Activated B cell treated with CpG ODN at 0.5 μM for 24 hours (primary cell): ENCODE results near the gene ZFY. TPM values are rescaled to one million over a fixed set of nuclear protein-coding genes. Genes with fewer than 3 reads are reported as not detected.

Source experiments
- ATAC-seq: fragments of 200-7000 bp; cut with Tn5 transposase; one replicate; pipeline ENCODE4 v1.10.0; 2021; ENCODE audit warnings: low read depth, mild to moderate bottlenecking, moderate library complexity
- CTCF ChIA-PET: fragments of 350-600 bp; sonication (Branson Sonifier 250); formaldehyde crosslinking; loops from one replicate; lab custom pipeline; 2021; ENCODE audit warnings: antibody characterized with exemption; lab: Charles Lee
- POLR2A ChIA-PET: fragments of 350-600 bp; sonication (Branson Sonifier 250); formaldehyde crosslinking; loops from one replicate; lab custom pipeline; 2021; ENCODE audit warnings: antibody characterized with exemption; lab: Charles Lee
- DNase-seq: peaks from one replicate; pipeline ENCODE4 v3.0.0; 2022
- H3K27ac Mint-ChIP-seq: one replicate; pipeline ENCODE4 v1.8.0; 2020; ENCODE audit warnings: mixed read lengths
- H3K27me3 Mint-ChIP-seq: one replicate; pipeline ENCODE4 v1.8.0; 2021; ENCODE audit warnings: mixed read lengths
- H3K36me3 Mint-ChIP-seq: one replicate; pipeline ENCODE4 v1.8.0; 2021; ENCODE audit warnings: low read depth, mixed read lengths
- H3K4me1 Mint-ChIP-seq: one replicate; pipeline ENCODE4 v1.8.0; 2021; ENCODE audit warnings: mixed read lengths
- H3K4me3 Mint-ChIP-seq: one replicate; pipeline ENCODE4 v1.8.0; 2020; ENCODE audit warnings: mild to moderate bottlenecking, mixed read lengths
- H3K9me3 Mint-ChIP-seq: one replicate; pipeline ENCODE4 v1.8.0; 2020; ENCODE audit warnings: mixed read lengths
- intact Hi-C: fragments of 100-400 bp; cut with micrococcal nuclease; formaldehyde crosslinking; loops from one replicate; pipeline ENCODE4 v1.15.1; 2024
- total RNA-seq: library from RNA; stranded (reverse); gene quantifications from 2 replicates; pipeline ENCODE4 v1.2.3, GENCODE V29; 2022
- TF ChIP-seq, protein P1 (sequence below): fragments of 200-600 bp; IDR thresholded peaks from one replicate; pipeline ENCODE4 v1.8.0; 2022; ENCODE audit warnings: antibody characterized with exemption, mild to moderate bottlenecking

ZFY gene
- total RNA-seq, 1 donor from 2014 or later, result 24.1 TPM

DNA sequence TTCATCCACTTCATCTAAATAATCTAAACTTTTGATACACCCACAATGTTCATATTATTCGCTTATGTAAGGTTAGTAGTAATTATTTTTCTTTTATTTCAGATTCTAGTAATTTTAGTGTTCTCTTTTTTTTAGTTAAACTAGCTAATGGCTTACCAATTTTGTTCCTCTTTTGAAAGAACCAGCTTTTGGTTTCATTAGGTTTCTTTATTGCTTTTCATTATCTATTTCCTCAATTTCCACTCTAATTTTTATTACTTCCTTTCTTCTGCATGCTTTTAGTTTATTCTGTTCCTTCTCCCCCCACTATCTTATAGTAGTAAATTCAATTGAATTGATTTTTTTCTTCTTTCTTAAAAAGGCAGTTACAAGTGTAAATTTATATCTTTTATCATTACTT, 90.2 kb downstream of the ZFY start:
- intact Hi-C loops, result no loop called here
- H3K4me1 Mint-ChIP-seq, result peaks cover 74% of the 10 kb centered on the region
- no peak overlapping the region for H3K4me3 Mint-ChIP-seq
- POLR2A ChIA-PET, result no interaction called here
- no peaks in the 10 kb centered on the region for H3K27me3 Mint-ChIP-seq
- DNase-seq (no peak), ATAC-seq (peak; percentile 21)
- no peaks in the 10 kb centered on the region for H3K9me3 Mint-ChIP-seq
- TF ChIP-seq, protein P1, sequence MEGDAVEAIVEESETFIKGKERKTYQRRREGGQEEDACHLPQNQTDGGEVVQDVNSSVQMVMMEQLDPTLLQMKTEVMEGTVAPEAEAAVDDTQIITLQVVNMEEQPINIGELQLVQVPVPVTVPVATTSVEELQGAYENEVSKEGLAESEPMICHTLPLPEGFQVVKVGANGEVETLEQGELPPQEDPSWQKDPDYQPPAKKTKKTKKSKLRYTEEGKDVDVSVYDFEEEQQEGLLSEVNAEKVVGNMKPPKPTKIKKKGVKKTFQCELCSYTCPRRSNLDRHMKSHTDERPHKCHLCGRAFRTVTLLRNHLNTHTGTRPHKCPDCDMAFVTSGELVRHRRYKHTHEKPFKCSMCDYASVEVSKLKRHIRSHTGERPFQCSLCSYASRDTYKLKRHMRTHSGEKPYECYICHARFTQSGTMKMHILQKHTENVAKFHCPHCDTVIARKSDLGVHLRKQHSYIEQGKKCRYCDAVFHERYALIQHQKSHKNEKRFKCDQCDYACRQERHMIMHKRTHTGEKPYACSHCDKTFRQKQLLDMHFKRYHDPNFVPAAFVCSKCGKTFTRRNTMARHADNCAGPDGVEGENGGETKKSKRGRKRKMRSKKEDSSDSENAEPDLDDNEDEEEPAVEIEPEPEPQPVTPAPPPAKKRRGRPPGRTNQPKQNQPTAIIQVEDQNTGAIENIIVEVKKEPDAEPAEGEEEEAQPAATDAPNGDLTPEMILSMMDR, result no peak
- CTCF ChIA-PET, result no interaction called here
- H3K36me3 Mint-ChIP-seq, result peaks cover 1% of the 10 kb centered on the region
- peak overlapping the region; percentile 61 for H3K27ac Mint-ChIP-seq

Other genes with a start within 250 kb of the ZFY start
- gene SRY, start 147.7 kb upstream of the ZFY start, total RNA-seq, result not detected in 2 replicates
- gene RPS4Y1, start 93.8 kb upstream of the ZFY start, total RNA-seq, result 376 and 422 TPM in 2 replicates